Endothelial cell of umbilical vein (primary cell): Measurements from ENCODE around the gene TNIP1. TPM values are rescaled to one million over a fixed set of nuclear protein-coding genes. Genes with fewer than 3 reads are reported as not detected.

Experiments used
- BruUV-seq: library from RNA; stranded (reverse); fragments of 400-500 nt; replicated peaks from 2 replicates; lab custom pipeline; 2021; lab: Mats Ljungman, UMichigan
- CTCF ChIA-PET: fragments of 300-600, 350-600 bp; sonication (Branson Sonifier 250); formaldehyde crosslinking; loops from one replicate; lab custom pipeline; 2021; ENCODE audit warnings: antibody characterized with exemption, inconsistent platforms; lab: Charles Lee
- POLR2A ChIA-PET: fragments of 300-600, 350-600 bp; sonication (Branson Sonifier 250); formaldehyde crosslinking; loops from one replicate; lab custom pipeline; 2021; ENCODE audit warnings: antibody characterized with exemption, inconsistent platforms; lab: Charles Lee
- DNase-seq: peaks from one replicate; pipeline ENCODE4 v3.0.0-alpha.2; 2011; ENCODE audit warnings: low read depth, low spot score
- FAIRE-seq: peaks from 2 replicates; lab custom pipeline; 2011; peaks lifted over from hg19 to GRCh38; lab: Jason Lieb, UNC
- H2AFZ ChIP-seq: 2 replicates; pipeline ENCODE4 v1.6.0; 2012; ENCODE audit warnings: low read depth, low read length, control low read depth, inconsistent platforms
- H3K27ac ChIP-seq: 2 replicates; pipeline ENCODE4 v1.5.1; 2011; ENCODE audit warnings: low read depth, mild to moderate bottlenecking, control low read depth, low read length, moderate library complexity; ENCODE audit not compliant: insufficient read depth
- H3K27me3 ChIP-seq, 2 experiments: 2 replicates each; pipeline versions ENCODE4 v1.6.0 to v1.6.1; 2011; ENCODE audit warnings: low read length in 2 of 2, mixed read lengths in 1 of 2; ENCODE audit not compliant: control insufficient read depth in 2 of 2, insufficient read depth in 2 of 2
- H3K36me3 ChIP-seq, 2 experiments: 2 replicates in 1 of 2; 3 replicates in 1 of 2; pipeline ENCODE4 v1.5.1; 2011; ENCODE audit warnings: low read length in 2 of 2, mild to moderate bottlenecking in 1 of 2, moderate library complexity in 1 of 2; ENCODE audit not compliant: control insufficient read depth in 2 of 2, insufficient read depth in 2 of 2; ENCODE audit errors: extremely low read depth in 1 of 2
- H3K4me1 ChIP-seq: 3 replicates; pipeline ENCODE4 v1.5.1; 2011; ENCODE audit warnings: mild to moderate bottlenecking, low read length; ENCODE audit not compliant: control insufficient read depth, insufficient read depth; ENCODE audit errors: extremely low read depth
- H3K4me2 ChIP-seq: 2 replicates; pipeline ENCODE4 v1.6.1; 2011; ENCODE audit warnings: low read length, control low read depth, mixed read lengths; ENCODE audit not compliant: insufficient read depth
- H3K4me3 ChIP-seq, 3 experiments: fragments of 200-600 bp in 1 of 3; sonication (generic), shearing (Covaris generic) in 1 of 3; replicated peaks in 1 of 3; 2 replicates each; pipeline ENCODE4 v1.5.1; 2011 to 2016; ENCODE audit warnings: control low read depth in 3 of 3, low read length in 3 of 3, mild to moderate bottlenecking in 2 of 3, inconsistent platforms in 1 of 3, low read depth in 1 of 3, moderate library complexity in 1 of 3; ENCODE audit not compliant: insufficient read depth in 1 of 3
- H3K79me2 ChIP-seq: 2 replicates; pipeline ENCODE4 v1.6.0; 2012; ENCODE audit warnings: low read length, inconsistent platforms; ENCODE audit not compliant: control insufficient read depth, insufficient read depth
- H3K9ac ChIP-seq: replicated peaks from 2 replicates; pipeline ENCODE3; 2011; ENCODE audit warnings: low read length, control low read depth; ENCODE audit not compliant: insufficient read depth; ENCODE audit errors: extremely low read depth
- H3K9me1 ChIP-seq: replicated peaks from 3 replicates; pipeline ENCODE4 v1.6.0; 2011; ENCODE audit warnings: mild to moderate bottlenecking, low read length; ENCODE audit not compliant: control insufficient read depth, insufficient read depth; ENCODE audit errors: extremely low read depth
- H3K9me3 ChIP-seq: replicated peaks from 2 replicates; pipeline ENCODE4 v1.5.1; 2012; ENCODE audit warnings: low read length, inconsistent platforms; ENCODE audit not compliant: control insufficient read depth, insufficient read depth
- H4K20me1 ChIP-seq: replicated peaks from 2 replicates; pipeline ENCODE3; 2011; ENCODE audit warnings: mild to moderate bottlenecking, low read length; ENCODE audit not compliant: control insufficient read depth, insufficient read depth; ENCODE audit errors: extremely low read depth
- EZH2 ChIP-seq: IDR thresholded peaks from 2 replicates; pipeline ENCODE4 v1.6.1; 2012; ENCODE audit warnings: borderline replicate concordance, low read depth, mild to moderate bottlenecking, moderate library complexity, low read length, inconsistent platforms; ENCODE audit not compliant: severe bottlenecking
- FOS ChIP-seq: IDR thresholded peaks from 2 replicates; pipeline ENCODE4 v1.6.1; 2011; ENCODE audit warnings: mild to moderate bottlenecking, low read length, moderate library complexity, borderline replicate concordance; ENCODE audit not compliant: insufficient read depth
- GATA2 ChIP-seq: IDR thresholded peaks from 2 replicates; pipeline ENCODE4 v1.7.0; 2011; ENCODE audit warnings: low read depth, mild to moderate bottlenecking, moderate library complexity, mixed read lengths, low read length; ENCODE audit not compliant: insufficient read length, insufficient read depth
- JUN ChIP-seq: IDR thresholded peaks from 2 replicates; pipeline ENCODE4 v1.6.1; 2011; ENCODE audit warnings: borderline replicate concordance, low read depth; ENCODE audit not compliant: insufficient read length, insufficient read depth
- MYC ChIP-seq: IDR thresholded peaks from one replicate; pipeline ENCODE4 v1.6.1; 2011; ENCODE audit warnings: mild to moderate bottlenecking, low read depth, low read length
- POLR2AphosphoS5 ChIP-seq: IDR thresholded peaks from 2 replicates; pipeline ENCODE4 v1.6.1; 2012; ENCODE audit warnings: low read depth, mild to moderate bottlenecking, control low read depth, low read length, moderate library complexity; ENCODE audit not compliant: insufficient read depth
- dilution Hi-C: fragments of 300-500 bp; cut with MboI; formaldehyde crosslinking; loops from one replicate; pipeline ENCODE4 v1.15.0; 2019; ENCODE audit warnings: low sequenced_read_pairs; ENCODE audit not compliant: extremely low pct_ligation_motif_present
- intact Hi-C: fragments of 100-400 bp; cut with micrococcal nuclease; formaldehyde crosslinking; loops from one replicate; pipeline ENCODE4 v1.10.0; 2022
- polyA plus RNA-seq, 4 experiments: library from polyadenylated mRNA; depleted of rRNA in 3 of 4; stranded (reverse) in 3 of 4; unstranded in 1 of 4; fragments of >200 nt; gene quantifications; 2 replicates each; pipeline versions ENCODE4 v1.2.1 to v1.2.3, GENCODE V29; 2011 to 2012; ENCODE audit warnings: missing spikeins in 1 of 4
- total RNA-seq: library from RNA; stranded (reverse); gene quantifications from 2 replicates; pipeline ENCODE4 v1.2.3, GENCODE V29; 2021
- TF ChIP-seq, protein P1 (sequence below), 2 donors: IDR thresholded peaks; 1 replicate in 1 of 2; 2 replicates in 1 of 2; pipeline ENCODE4 v1.5.1; 2011; ENCODE audit warnings: low read length in 2 of 2, mild to moderate bottlenecking in 2 of 2, moderate library complexity in 2 of 2, control low read depth in 1 of 2, inconsistent platforms in 1 of 2, low read depth in 1 of 2; ENCODE audit not compliant: insufficient read depth in 1 of 2; ENCODE audit errors: extremely low read depth in 1 of 2
- TF ChIP-seq, protein P2 (sequence below): IDR thresholded peaks from 2 replicates; pipeline ENCODE4 v1.6.1; 2011; ENCODE audit not compliant: insufficient read depth, insufficient read length

Gene TNIP1
- total and polyA plus RNA-seq, 2 donors (not counting 3 experiments of a cell fraction or from before 2014, with no cell fraction given), result 43.0 to 96.8 TPM

DNA sequence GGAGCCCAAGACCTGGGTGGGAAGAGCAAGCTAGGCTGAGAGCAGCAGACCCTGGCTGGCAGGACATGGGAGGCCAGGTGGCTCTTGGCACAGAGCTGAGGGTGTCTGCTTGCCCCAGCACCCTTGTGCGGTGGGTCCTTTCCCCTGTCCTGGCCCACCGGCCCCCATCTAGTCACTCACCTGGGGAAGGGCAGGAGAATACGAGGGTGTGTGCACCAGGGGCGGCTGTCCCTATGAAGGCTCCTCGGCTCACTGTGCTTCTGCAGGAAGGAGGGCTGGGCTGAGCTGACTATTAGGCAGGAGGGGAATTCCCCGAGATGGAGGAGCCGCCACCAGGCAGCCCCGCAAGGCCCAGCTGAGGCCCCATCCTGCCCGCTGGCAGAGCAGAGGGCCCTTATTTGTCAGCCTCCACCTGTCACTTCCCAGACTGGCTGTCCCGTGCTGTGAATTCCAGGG, 6.1 kb upstream of the TNIP1 start:
- Histone ChIP-seq H3K4me2 (no peak overlapping the region), H3K4me3 (no peak overlapping the region), H3K79me2 (no peaks in the 10 kb centered on the region), H3K36me3 (no peaks in the 10 kb centered on the region), H3K27ac (no peak overlapping the region), H3K9me3 (no peaks in the 10 kb centered on the region), H4K20me1 (no peaks in the 10 kb centered on the region), H3K9me1 (no peaks in the 10 kb centered on the region), H3K4me1 (peaks cover 26% of the 10 kb centered on the region), H2AFZ (no peak overlapping the region), H3K27me3 (no peaks in the 10 kb centered on the region), H3K9ac (no peak overlapping the region)
- intact Hi-C loops, result no loop called here
- ChIA-PET POLR2A (no interaction called here), CTCF (interaction anchor here (1.7 to 2.8 kb wide), 3 partner anchors 28 to 38 kb away, joined by 4 to 12 read pairs (median 9); no protein-coding TSS in a partner anchor)
- TF ChIP-seq, protein P1, sequence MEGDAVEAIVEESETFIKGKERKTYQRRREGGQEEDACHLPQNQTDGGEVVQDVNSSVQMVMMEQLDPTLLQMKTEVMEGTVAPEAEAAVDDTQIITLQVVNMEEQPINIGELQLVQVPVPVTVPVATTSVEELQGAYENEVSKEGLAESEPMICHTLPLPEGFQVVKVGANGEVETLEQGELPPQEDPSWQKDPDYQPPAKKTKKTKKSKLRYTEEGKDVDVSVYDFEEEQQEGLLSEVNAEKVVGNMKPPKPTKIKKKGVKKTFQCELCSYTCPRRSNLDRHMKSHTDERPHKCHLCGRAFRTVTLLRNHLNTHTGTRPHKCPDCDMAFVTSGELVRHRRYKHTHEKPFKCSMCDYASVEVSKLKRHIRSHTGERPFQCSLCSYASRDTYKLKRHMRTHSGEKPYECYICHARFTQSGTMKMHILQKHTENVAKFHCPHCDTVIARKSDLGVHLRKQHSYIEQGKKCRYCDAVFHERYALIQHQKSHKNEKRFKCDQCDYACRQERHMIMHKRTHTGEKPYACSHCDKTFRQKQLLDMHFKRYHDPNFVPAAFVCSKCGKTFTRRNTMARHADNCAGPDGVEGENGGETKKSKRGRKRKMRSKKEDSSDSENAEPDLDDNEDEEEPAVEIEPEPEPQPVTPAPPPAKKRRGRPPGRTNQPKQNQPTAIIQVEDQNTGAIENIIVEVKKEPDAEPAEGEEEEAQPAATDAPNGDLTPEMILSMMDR (IDR thresholded peaks at IDR 0.05; ENCODE audit: extremely low read depth in 1 of 2, insufficient read depth in 1 of 2, low read depth in 1 of 2, low read length in 2 of 2), result no peak
- TF ChIP-seq EZH2, result no peak
- TF ChIP-seq, protein P2, sequence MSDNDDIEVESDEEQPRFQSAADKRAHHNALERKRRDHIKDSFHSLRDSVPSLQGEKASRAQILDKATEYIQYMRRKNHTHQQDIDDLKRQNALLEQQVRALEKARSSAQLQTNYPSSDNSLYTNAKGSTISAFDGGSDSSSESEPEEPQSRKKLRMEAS, result no peak
- no peak for TF ChIP-seq POLR2AphosphoS5
- no peak for TF ChIP-seq FOS
- TF ChIP-seq JUN, result no peak
- TF ChIP-seq GATA2, result no peak
- no peak for TF ChIP-seq MYC
- dilution Hi-C loops, result loop anchor here (10.0 kb wide), 1 partner anchor 52 kb away; no protein-coding TSS in a partner anchor
- BruUV-seq, result no TSS peak
- DNase-seq (no peak), FAIRE-seq (no peak)
